ENCODE results near the gene OGFOD3.
A peak's percentile ranks its signal among the peaks of the same experiment; 100 is the strongest.
"Not testable (repeated sequence)": the region's sequence is repeated elsewhere in the genome, so short reads cannot be mapped to it uniquely, and the experiment has no call there.

The OGFOD3 gene

DNA sequence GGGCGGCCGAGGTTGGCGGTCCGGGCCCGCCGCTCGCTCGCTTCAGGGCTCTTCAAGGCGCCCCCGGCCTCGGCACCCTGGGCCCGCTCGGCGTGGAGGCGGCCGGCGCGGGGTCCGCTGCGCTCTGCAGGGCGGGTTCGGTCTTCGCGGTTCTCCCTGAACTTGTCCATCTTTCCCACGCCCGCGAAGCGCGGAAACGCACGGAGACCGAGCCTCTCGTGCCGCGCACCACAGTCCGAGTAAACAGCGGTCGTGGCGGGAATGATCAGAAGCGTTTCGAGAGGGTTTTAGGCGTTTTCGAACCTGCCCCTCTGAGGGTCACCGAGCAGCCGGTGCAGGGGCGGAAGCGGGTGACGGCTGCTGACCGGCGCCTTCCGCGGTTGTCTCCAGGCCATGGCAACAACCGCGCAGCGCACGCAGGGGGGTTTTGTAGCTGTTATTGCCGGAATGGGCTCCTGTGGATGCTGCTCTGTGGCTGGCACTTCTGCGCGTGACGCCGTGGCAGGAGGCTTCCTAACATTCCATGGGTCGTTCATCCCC lies 40.6 kb upstream of the OGFOD3 start:
- TF ChIP-seq, protein P1, sequence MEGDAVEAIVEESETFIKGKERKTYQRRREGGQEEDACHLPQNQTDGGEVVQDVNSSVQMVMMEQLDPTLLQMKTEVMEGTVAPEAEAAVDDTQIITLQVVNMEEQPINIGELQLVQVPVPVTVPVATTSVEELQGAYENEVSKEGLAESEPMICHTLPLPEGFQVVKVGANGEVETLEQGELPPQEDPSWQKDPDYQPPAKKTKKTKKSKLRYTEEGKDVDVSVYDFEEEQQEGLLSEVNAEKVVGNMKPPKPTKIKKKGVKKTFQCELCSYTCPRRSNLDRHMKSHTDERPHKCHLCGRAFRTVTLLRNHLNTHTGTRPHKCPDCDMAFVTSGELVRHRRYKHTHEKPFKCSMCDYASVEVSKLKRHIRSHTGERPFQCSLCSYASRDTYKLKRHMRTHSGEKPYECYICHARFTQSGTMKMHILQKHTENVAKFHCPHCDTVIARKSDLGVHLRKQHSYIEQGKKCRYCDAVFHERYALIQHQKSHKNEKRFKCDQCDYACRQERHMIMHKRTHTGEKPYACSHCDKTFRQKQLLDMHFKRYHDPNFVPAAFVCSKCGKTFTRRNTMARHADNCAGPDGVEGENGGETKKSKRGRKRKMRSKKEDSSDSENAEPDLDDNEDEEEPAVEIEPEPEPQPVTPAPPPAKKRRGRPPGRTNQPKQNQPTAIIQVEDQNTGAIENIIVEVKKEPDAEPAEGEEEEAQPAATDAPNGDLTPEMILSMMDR (IDR thresholded peaks at IDR 0.05; ENCODE audit: borderline replicate concordance, insufficient read depth, low read depth, low read length): no peak
- peak overlapping the region; percentile 99 for H3K4me3 ChIP-seq (ENCODE audit: low read depth, low read length)

DNA sequence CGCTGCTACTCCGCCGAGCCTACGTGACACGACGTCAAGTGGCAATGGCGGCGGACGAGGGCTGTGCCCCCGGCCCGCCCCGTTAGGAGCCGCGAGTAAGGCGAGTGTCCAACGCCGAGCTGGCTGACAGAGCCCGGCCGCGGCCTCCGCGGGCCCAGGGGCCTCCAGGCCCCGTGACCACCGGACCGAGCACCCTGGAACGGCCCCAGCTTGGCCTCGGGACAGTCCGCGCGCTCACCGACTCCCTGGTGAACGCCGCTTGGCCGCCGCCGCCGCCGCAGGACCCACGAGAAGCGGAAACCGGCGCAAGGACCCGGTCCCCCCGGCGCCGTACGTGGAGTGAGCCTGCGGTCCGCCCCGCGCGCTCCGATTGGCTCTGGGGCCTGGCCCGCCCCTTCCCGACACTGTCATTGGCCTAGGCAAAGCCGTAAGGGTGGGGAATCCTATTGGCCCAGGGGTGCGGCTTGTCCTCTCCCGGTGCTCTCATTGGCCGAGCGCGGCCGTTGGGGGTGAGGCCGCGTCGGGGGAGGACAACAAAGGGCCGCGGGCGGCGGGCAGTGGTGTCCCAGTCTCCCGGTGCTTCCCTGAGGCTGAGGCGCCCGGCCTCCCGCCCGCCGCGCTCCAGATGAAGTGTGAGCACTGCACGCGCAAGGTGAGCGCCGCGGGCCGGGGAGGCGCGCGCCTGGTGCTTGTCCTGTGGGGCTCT lies 39.9 kb upstream of the OGFOD3 start, which contains the start of gene NARF:
Gene NARF (plus strand): TSS at position 563 of the 706 bp plus-strand sequence. CDS start 63 bp downstream, at position 626.
- H3K4me3 ChIP-seq (ENCODE audit: low read depth, low read length): peak within 1 kb of the TSS; percentile 99
- TF ChIP-seq, protein P1 (IDR thresholded peaks at IDR 0.05; ENCODE audit: borderline replicate concordance, insufficient read depth, low read depth, low read length): no peak

DNA sequence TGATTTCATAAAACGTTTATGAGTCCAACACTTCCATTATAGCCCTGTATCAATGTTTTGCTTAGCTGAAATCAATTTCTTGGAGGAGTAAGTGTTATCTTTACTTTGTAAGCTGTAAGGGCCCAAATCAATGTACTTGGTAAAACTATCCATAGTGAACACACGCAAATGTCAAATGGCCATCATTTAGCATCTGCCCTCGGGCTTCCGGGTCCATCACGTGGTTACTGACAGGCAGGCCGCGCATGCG lies 39.5 kb upstream of the OGFOD3 start:
- TF ChIP-seq, protein P1 (IDR thresholded peaks at IDR 0.05; ENCODE audit: borderline replicate concordance, insufficient read depth, low read depth, low read length): no peak
- H3K4me3 ChIP-seq (ENCODE audit: low read depth, low read length): peak overlapping the region; percentile 99

DNA sequence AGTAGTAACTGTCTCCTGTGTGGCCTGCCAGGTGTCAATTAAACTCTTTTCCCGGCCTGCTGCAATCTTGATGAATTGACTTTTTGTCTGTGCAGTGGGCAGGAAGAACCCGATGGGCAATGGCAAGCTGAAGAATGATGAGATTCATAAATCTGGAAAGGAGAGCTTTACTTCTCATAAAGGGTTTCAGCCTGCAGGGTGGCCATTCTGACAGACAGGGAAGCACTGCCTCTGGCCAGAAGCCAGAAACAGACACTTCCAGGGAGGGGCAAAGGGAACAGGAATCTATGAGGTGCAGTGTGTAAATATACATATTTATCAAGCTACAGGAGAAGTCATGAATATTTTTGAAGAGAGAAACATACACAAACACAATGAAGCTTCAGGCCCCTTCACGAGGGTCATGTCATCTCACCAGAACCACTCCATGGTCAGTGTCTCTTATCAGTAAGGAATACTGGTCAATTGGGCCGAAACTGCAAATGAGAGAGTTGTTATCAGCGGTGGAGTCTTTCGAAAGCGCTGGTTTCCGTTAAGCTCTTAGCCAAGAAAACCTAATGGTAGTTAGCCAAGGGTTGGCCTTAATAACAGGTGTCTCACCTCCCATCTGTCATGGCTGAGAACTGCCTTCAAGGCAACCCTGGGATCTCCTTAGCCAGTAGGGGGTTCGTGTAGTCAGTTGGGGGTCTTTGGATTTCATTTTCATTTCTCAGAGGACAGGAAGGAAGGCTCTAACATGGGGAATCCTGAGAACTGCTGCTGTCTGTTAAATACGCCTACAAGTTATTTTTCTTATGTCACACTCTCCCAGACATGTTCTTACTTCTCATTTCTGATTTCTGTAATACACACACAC lies 38.9 kb upstream of the OGFOD3 start:
- H3K4me3 ChIP-seq (ENCODE audit: low read depth, low read length): peak overlapping the region; percentile 99
- TF ChIP-seq, protein P1 (IDR thresholded peaks at IDR 0.05; ENCODE audit: borderline replicate concordance, insufficient read depth, low read depth, low read length): no peak

DNA sequence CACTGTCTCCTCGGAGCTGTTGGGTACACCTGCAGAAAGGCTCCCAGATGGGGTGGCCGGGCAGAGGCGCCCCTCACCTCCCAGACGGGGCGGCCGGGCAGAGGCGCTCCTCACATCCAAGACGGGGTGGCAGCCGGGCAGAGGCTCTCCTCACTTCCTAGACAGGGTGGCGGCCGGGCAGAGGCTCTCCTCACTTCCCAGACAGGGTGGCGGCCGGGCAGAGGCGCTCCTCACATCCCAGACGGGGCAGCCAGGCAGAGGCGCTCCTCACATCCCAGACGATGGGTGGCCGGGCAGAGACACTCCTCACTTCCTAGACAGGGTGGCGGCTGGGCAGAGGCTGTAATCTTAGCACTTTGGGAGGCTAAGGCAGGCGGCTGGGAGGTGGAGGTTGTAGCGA lies 35.3 kb upstream of the OGFOD3 start:
- H3K4me3 ChIP-seq (ENCODE audit: low read depth, low read length): not testable (repeated sequence)

DNA sequence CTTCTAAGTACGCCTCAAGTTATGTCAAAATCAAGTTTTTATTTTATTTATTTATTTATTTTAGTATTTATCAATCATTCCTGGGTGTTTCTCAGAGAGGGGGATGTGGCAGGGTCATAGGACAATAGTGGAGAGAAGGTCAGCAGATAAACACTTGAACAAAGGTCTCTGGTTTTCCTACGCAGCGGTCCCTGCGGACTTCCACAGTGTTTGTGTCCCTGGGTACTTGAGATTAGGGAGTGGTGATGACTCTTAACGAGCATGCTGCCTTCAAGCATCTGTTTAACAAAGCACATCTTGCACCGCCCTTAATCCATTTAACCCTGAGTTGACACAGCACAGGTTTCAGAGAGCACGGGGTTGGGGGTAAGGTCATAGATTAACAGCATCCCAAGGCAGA lies 34.8 kb upstream of the OGFOD3 start:
- not testable (repeated sequence) for H3K4me3 ChIP-seq (ENCODE audit: low read depth, low read length)

DNA sequence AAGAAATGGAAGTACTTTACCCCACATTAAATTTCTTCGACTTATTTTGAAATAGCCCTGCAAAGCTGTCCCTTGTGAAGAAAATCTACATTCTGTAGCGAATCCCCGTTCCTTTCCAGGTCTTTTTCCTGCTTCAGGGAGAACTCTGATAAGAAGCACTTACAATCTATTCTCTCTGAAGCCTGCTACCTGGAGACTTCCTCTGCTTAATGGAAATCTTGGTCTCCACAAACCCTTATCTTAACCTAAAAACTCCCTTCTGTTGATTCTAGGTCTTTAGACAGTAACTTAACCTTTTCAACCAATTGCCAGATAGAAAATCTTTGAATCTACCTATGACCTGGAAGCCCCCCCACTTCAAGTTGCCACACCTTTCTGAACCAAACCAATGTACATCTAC lies 33.8 kb upstream of the OGFOD3 start:
- H3K4me3 ChIP-seq (ENCODE audit: low read depth, low read length): no peak overlapping the region
- TF ChIP-seq, protein P1 (IDR thresholded peaks at IDR 0.05; ENCODE audit: borderline replicate concordance, insufficient read depth, low read depth, low read length): no peak

Data from GM12875 (cell line).